ENCODE data around the gene FAHD2A.

The FAHD2A gene

GRCh38 chr2:95366514-95366913 is 36.0 kb upstream of the FAHD2A start:
- TF ChIP-seq CTCF (IDR thresholded peaks at IDR 0.05; ENCODE audit: insufficient read depth, low read depth, low read length, missing control alignments): no peak
- no peak overlapping the region for H3K4me3 ChIP-seq (ENCODE audit: low read length)
- DNase-seq (ENCODE audit: low read depth): no peak

- no peak for DNase-seq (ENCODE audit: low read depth)
- no peak overlapping the region for H3K4me3 ChIP-seq (ENCODE audit: low read length)
- TF ChIP-seq CTCF (IDR thresholded peaks at IDR 0.05; ENCODE audit: insufficient read depth, low read depth, low read length, missing control alignments): no peak
Observed at GRCh38 chr2:95372216-95372829, 30.2 kb upstream of the FAHD2A start.

- no peak for TF ChIP-seq CTCF (IDR thresholded peaks at IDR 0.05; ENCODE audit: insufficient read depth, low read depth, low read length, missing control alignments)
- no peak overlapping the region for H3K4me3 ChIP-seq (ENCODE audit: low read length)
- DNase-seq (ENCODE audit: low read depth): no peak
Observed at GRCh38 chr2:95372845-95373244, 29.7 kb upstream of the FAHD2A start.

GRCh38 chr2:95374029-95374428 is 28.5 kb upstream of the FAHD2A start:
- no peak overlapping the region for H3K4me3 ChIP-seq (ENCODE audit: low read length)
- DNase-seq (ENCODE audit: low read depth): no peak
- TF ChIP-seq CTCF (IDR thresholded peaks at IDR 0.05; ENCODE audit: insufficient read depth, low read depth, low read length, missing control alignments): no peak

GRCh38 chr2:95374451-95374920 is 28.0 kb upstream of the FAHD2A start:
- TF ChIP-seq CTCF (IDR thresholded peaks at IDR 0.05; ENCODE audit: insufficient read depth, low read depth, low read length, missing control alignments): no peak
- H3K4me3 ChIP-seq (ENCODE audit: low read length): no peak overlapping the region
- DNase-seq (ENCODE audit: low read depth): no peak

- H3K4me3 ChIP-seq (ENCODE audit: low read length): no peak overlapping the region
- no peak for TF ChIP-seq CTCF (IDR thresholded peaks at IDR 0.05; ENCODE audit: insufficient read depth, low read depth, low read length, missing control alignments)
- DNase-seq (ENCODE audit: low read depth): no peak
Observed at GRCh38 chr2:95374921-95375471, 27.5 kb upstream of the FAHD2A start.
